ENCODE data around the gene TP53BP2.
A peak's percentile ranks its signal among the peaks of the same experiment; 100 is the strongest.

TP53BP2 gene

GRCh38 chr1:223853748-223854147, 8.0 kb upstream of the TP53BP2 start:
- Histone ChIP-seq H3K27me3 (ENCODE audit: insufficient read depth, poor library complexity, severe bottlenecking) (no peaks in the 10 kb centered on the region), H3K4me3 (replicated peaks; ENCODE audit: insufficient read depth, low read length) (no peak overlapping the region), H3K27ac (replicated peaks) (no peak overlapping the region)
- TF ChIP-seq POLR2AphosphoS5 (IDR thresholded peaks at IDR 0.05; ENCODE audit: low read depth): no peak
- no peak for TF ChIP-seq REST (IDR thresholded peaks at IDR 0.05; ENCODE audit: insufficient replicate concordance, low read depth)
- TF ChIP-seq SPI1 (IDR thresholded peaks at IDR 0.05; ENCODE audit: borderline replicate concordance, low read depth): no peak
- TF ChIP-seq GABPA (IDR thresholded peaks at IDR 0.05; ENCODE audit: low read depth): no peak
- no peak for TF ChIP-seq CTCF (IDR thresholded peaks at IDR 0.05; ENCODE audit: insufficient read depth, low read length)
- no peak for DNase-seq (ENCODE audit: low read depth in 1 of 2, low spot score in 1 of 2)

- DNase-seq (ENCODE audit: low read depth in 1 of 2, low spot score in 1 of 2): no peak
- TF ChIP-seq POLR2AphosphoS5 (IDR thresholded peaks at IDR 0.05; ENCODE audit: low read depth): no peak
- TF ChIP-seq CTCF (IDR thresholded peaks at IDR 0.05; ENCODE audit: insufficient read depth, low read length): no peak
- no peak for TF ChIP-seq SPI1 (IDR thresholded peaks at IDR 0.05; ENCODE audit: borderline replicate concordance, low read depth)
- no peak for TF ChIP-seq REST (IDR thresholded peaks at IDR 0.05; ENCODE audit: insufficient replicate concordance, low read depth)
- no peak for TF ChIP-seq GABPA (IDR thresholded peaks at IDR 0.05; ENCODE audit: low read depth)
- no peak overlapping the region for H3K4me3 ChIP-seq (replicated peaks; ENCODE audit: insufficient read depth, low read length)
- H3K27ac ChIP-seq (replicated peaks): no peak overlapping the region
- no peaks in the 10 kb centered on the region for H3K27me3 ChIP-seq (ENCODE audit: insufficient read depth, poor library complexity, severe bottlenecking)
Observed at GRCh38 chr1:223853275-223853674, 7.5 kb upstream of the TP53BP2 start.

- no peak for DNase-seq (ENCODE audit: low read depth in 1 of 2, low spot score in 1 of 2)
- Histone ChIP-seq H3K4me3 (replicated peaks; ENCODE audit: insufficient read depth, low read length) (no peak overlapping the region), H3K27ac (replicated peaks) (no peak overlapping the region), H3K27me3 (ENCODE audit: insufficient read depth, poor library complexity, severe bottlenecking) (no peaks in the 10 kb centered on the region)
- no peak for TF ChIP-seq GABPA (IDR thresholded peaks at IDR 0.05; ENCODE audit: low read depth)
- TF ChIP-seq REST (IDR thresholded peaks at IDR 0.05; ENCODE audit: insufficient replicate concordance, low read depth): no peak
- TF ChIP-seq CTCF (IDR thresholded peaks at IDR 0.05; ENCODE audit: insufficient read depth, low read length): no peak
- peak; percentile 88 for TF ChIP-seq SPI1 (IDR thresholded peaks at IDR 0.05; ENCODE audit: borderline replicate concordance, low read depth)
Observed at GRCh38 chr1:223852337-223852736, 6.6 kb upstream of the TP53BP2 start.
